Endothelial cell of umbilical vein (primary cell): Measurements from ENCODE around the gene RGS2. TPM values are rescaled to one million over a fixed set of nuclear protein-coding genes. Genes with fewer than 3 reads are reported as not detected.

Experiments
- BruUV-seq: library from RNA; stranded (reverse); fragments of 400-500 nt; replicated peaks from 2 replicates; lab custom pipeline; 2021; lab: Mats Ljungman, UMichigan
- CTCF ChIA-PET: fragments of 300-600, 350-600 bp; sonication (Branson Sonifier 250); formaldehyde crosslinking; loops from one replicate; lab custom pipeline; 2021; ENCODE audit warnings: antibody characterized with exemption, inconsistent platforms; lab: Charles Lee
- POLR2A ChIA-PET: fragments of 300-600, 350-600 bp; sonication (Branson Sonifier 250); formaldehyde crosslinking; loops from one replicate; lab custom pipeline; 2021; ENCODE audit warnings: antibody characterized with exemption, inconsistent platforms; lab: Charles Lee
- DNase-seq: peaks from one replicate; pipeline ENCODE4 v3.0.0-alpha.2; 2011; ENCODE audit warnings: low read depth, low spot score
- FAIRE-seq: peaks from 2 replicates; lab custom pipeline; 2011; peaks lifted over from hg19 to GRCh38; lab: Jason Lieb, UNC
- H2AFZ ChIP-seq: 2 replicates; pipeline ENCODE4 v1.6.0; 2012; ENCODE audit warnings: low read depth, low read length, control low read depth, inconsistent platforms
- H3K27ac ChIP-seq: 2 replicates; pipeline ENCODE4 v1.5.1; 2011; ENCODE audit warnings: low read depth, mild to moderate bottlenecking, control low read depth, low read length, moderate library complexity; ENCODE audit not compliant: insufficient read depth
- H3K27me3 ChIP-seq, 2 experiments: 2 replicates each; pipeline versions ENCODE4 v1.6.0 to v1.6.1; 2011; ENCODE audit warnings: low read length in 2 of 2, mixed read lengths in 1 of 2; ENCODE audit not compliant: control insufficient read depth in 2 of 2, insufficient read depth in 2 of 2
- H3K36me3 ChIP-seq, 2 experiments: 2 replicates in 1 of 2; 3 replicates in 1 of 2; pipeline ENCODE4 v1.5.1; 2011; ENCODE audit warnings: low read length in 2 of 2, mild to moderate bottlenecking in 1 of 2, moderate library complexity in 1 of 2; ENCODE audit not compliant: control insufficient read depth in 2 of 2, insufficient read depth in 2 of 2; ENCODE audit errors: extremely low read depth in 1 of 2
- H3K4me1 ChIP-seq: 3 replicates; pipeline ENCODE4 v1.5.1; 2011; ENCODE audit warnings: mild to moderate bottlenecking, low read length; ENCODE audit not compliant: control insufficient read depth, insufficient read depth; ENCODE audit errors: extremely low read depth
- H3K4me2 ChIP-seq: 2 replicates; pipeline ENCODE4 v1.6.1; 2011; ENCODE audit warnings: low read length, control low read depth, mixed read lengths; ENCODE audit not compliant: insufficient read depth
- H3K4me3 ChIP-seq, 3 experiments: fragments of 200-600 bp in 1 of 3; sonication (generic), shearing (Covaris generic) in 1 of 3; replicated peaks in 1 of 3; 2 replicates each; pipeline ENCODE4 v1.5.1; 2011 to 2016; ENCODE audit warnings: control low read depth in 3 of 3, low read length in 3 of 3, mild to moderate bottlenecking in 2 of 3, inconsistent platforms in 1 of 3, low read depth in 1 of 3, moderate library complexity in 1 of 3; ENCODE audit not compliant: insufficient read depth in 1 of 3
- H3K79me2 ChIP-seq: 2 replicates; pipeline ENCODE4 v1.6.0; 2012; ENCODE audit warnings: low read length, inconsistent platforms; ENCODE audit not compliant: control insufficient read depth, insufficient read depth
- H3K9ac ChIP-seq: replicated peaks from 2 replicates; pipeline ENCODE3; 2011; ENCODE audit warnings: low read length, control low read depth; ENCODE audit not compliant: insufficient read depth; ENCODE audit errors: extremely low read depth
- H3K9me1 ChIP-seq: replicated peaks from 3 replicates; pipeline ENCODE4 v1.6.0; 2011; ENCODE audit warnings: mild to moderate bottlenecking, low read length; ENCODE audit not compliant: control insufficient read depth, insufficient read depth; ENCODE audit errors: extremely low read depth
- H3K9me3 ChIP-seq: replicated peaks from 2 replicates; pipeline ENCODE4 v1.5.1; 2012; ENCODE audit warnings: low read length, inconsistent platforms; ENCODE audit not compliant: control insufficient read depth, insufficient read depth
- H4K20me1 ChIP-seq: replicated peaks from 2 replicates; pipeline ENCODE3; 2011; ENCODE audit warnings: mild to moderate bottlenecking, low read length; ENCODE audit not compliant: control insufficient read depth, insufficient read depth; ENCODE audit errors: extremely low read depth
- EZH2 ChIP-seq: IDR thresholded peaks from 2 replicates; pipeline ENCODE4 v1.6.1; 2012; ENCODE audit warnings: borderline replicate concordance, low read depth, mild to moderate bottlenecking, moderate library complexity, low read length, inconsistent platforms; ENCODE audit not compliant: severe bottlenecking
- FOS ChIP-seq: IDR thresholded peaks from 2 replicates; pipeline ENCODE4 v1.6.1; 2011; ENCODE audit warnings: mild to moderate bottlenecking, low read length, moderate library complexity, borderline replicate concordance; ENCODE audit not compliant: insufficient read depth
- JUN ChIP-seq: IDR thresholded peaks from 2 replicates; pipeline ENCODE4 v1.6.1; 2011; ENCODE audit warnings: borderline replicate concordance, low read depth; ENCODE audit not compliant: insufficient read length, insufficient read depth
- MYC ChIP-seq: IDR thresholded peaks from one replicate; pipeline ENCODE4 v1.6.1; 2011; ENCODE audit warnings: mild to moderate bottlenecking, low read depth, low read length
- dilution Hi-C: fragments of 300-500 bp; cut with MboI; formaldehyde crosslinking; loops from one replicate; pipeline ENCODE4 v1.15.0; 2019; ENCODE audit warnings: low sequenced_read_pairs; ENCODE audit not compliant: extremely low pct_ligation_motif_present
- intact Hi-C: fragments of 100-400 bp; cut with micrococcal nuclease; formaldehyde crosslinking; loops from one replicate; pipeline ENCODE4 v1.10.0; 2022
- polyA plus RNA-seq, 4 experiments: library from polyadenylated mRNA; depleted of rRNA in 3 of 4; stranded (reverse) in 3 of 4; unstranded in 1 of 4; fragments of >200 nt; gene quantifications; 2 replicates each; pipeline versions ENCODE4 v1.2.1 to v1.2.3, GENCODE V29; 2011 to 2012; ENCODE audit warnings: missing spikeins in 1 of 4
- total RNA-seq: library from RNA; stranded (reverse); gene quantifications from 2 replicates; pipeline ENCODE4 v1.2.3, GENCODE V29; 2021
- TF ChIP-seq, protein P1 (sequence below): IDR thresholded peaks from 2 replicates; pipeline ENCODE4 v1.6.1; 2011; ENCODE audit not compliant: insufficient read depth, insufficient read length
- TF ChIP-seq, protein P2 (sequence below), 2 donors: IDR thresholded peaks; 1 replicate in 1 of 2; 2 replicates in 1 of 2; pipeline ENCODE4 v1.5.1; 2011; ENCODE audit warnings: low read length in 2 of 2, mild to moderate bottlenecking in 2 of 2, moderate library complexity in 2 of 2, control low read depth in 1 of 2, inconsistent platforms in 1 of 2, low read depth in 1 of 2; ENCODE audit not compliant: insufficient read depth in 1 of 2; ENCODE audit errors: extremely low read depth in 1 of 2

Gene RGS2
- total and polyA plus RNA-seq, 2 donors (not counting 3 experiments of a cell fraction or from before 2014, with no cell fraction given) = 6.1 to 9.1 TPM

DNA sequence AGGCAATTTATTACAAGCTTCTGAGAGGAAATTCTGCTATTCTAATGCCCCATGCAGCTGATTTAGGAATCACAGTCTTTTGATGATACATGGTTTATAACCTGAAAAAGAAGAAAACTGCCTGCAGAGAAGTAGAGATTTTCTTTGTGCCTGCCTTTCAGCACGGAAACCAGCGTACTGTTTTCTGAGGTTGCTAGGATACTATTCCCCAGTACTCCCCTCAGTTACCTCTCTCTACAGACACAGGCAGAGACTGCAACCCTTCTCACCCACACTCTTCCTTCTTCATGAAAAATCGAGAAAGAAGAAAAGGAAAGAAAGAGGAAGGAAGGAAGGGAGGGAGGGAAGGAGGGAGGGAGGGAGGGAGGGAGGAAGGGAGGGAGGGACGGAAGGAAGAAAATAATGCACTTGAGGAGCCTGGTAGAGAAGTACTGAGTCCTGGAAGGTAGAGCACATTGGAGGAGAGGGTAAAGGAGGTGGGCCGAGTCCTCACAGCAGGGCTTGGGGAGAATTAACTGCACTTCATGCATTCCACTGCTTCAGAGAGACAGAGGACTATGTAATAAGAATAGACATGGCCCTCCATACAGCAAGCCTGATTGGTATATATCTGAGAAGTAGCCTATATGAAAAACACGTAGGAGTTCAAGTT, 21.9 kb downstream of the RGS2 start:
- no peaks in the 10 kb centered on the region for H3K27me3 ChIP-seq
- H3K9ac ChIP-seq = no peak overlapping the region
- no peaks in the 10 kb centered on the region for H3K9me1 ChIP-seq
- no peaks in the 10 kb centered on the region for H3K9me3 ChIP-seq
- dilution Hi-C loops (no loop called here), intact Hi-C loops (no loop called here)
- no peaks in the 10 kb centered on the region for H3K36me3 ChIP-seq
- TF ChIP-seq, protein P1, sequence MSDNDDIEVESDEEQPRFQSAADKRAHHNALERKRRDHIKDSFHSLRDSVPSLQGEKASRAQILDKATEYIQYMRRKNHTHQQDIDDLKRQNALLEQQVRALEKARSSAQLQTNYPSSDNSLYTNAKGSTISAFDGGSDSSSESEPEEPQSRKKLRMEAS = no peak
- TF ChIP-seq JUN (no peak), FOS (no peak)
- H3K79me2 ChIP-seq = no peaks in the 10 kb centered on the region
- no TSS peak for BruUV-seq
- DNase-seq (no peak), FAIRE-seq (no peak)
- POLR2A ChIA-PET = no interaction called here
- no peak overlapping the region for H3K27ac ChIP-seq
- no peak overlapping the region for H3K4me3 ChIP-seq
- peaks cover 18% of the 10 kb centered on the region for H3K4me1 ChIP-seq
- no peak overlapping the region for H2AFZ ChIP-seq
- no peaks in the 10 kb centered on the region for H4K20me1 ChIP-seq
- CTCF ChIA-PET = no interaction called here
- H3K4me2 ChIP-seq = no peak overlapping the region

DNA sequence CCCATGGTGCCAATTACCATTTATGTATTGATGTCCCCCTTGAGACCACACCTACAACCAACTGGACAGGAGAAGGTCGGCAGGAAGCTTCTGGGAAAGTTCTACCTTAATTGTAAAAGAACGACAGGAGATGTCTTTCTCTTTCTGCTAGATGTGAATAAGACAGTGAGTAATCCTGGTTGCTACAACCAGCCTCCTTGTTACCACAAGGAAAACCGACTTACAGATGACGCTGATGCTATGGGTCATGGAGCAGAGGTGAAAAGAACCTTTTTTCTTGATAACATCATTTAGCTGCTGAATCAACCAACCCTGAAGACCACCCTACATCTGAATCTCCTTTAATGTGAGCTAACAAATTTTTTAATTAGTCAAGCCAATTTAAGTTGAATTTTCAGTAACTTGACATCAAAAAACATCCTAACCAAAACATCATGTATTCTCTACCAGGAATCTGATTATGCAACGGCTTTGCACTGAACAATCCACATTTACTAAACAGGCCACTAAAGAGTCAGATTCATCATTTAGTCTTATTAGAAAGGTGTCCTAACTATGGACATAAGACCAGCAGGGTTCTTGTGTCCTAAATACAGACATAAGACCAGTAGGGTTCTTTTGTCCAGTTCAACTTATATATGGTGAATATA, 23.0 kb downstream of the RGS2 start:
- H3K9ac ChIP-seq = no peak overlapping the region
- H4K20me1 ChIP-seq = no peaks in the 10 kb centered on the region
- no peak for DNase-seq
- ChIA-PET CTCF (interaction anchor here (0.7 kb wide), 1 partner anchor 11 kb away, joined by 3 read pairs; no protein-coding TSS in a partner anchor), POLR2A (no interaction called here)
- intact Hi-C loops (no loop called here), dilution Hi-C loops (no loop called here)
- H3K27ac ChIP-seq = no peak overlapping the region
- BruUV-seq = no TSS peak
- H3K4me1 ChIP-seq = peaks cover 8% of the 10 kb centered on the region
- no peaks in the 10 kb centered on the region for H3K79me2 ChIP-seq
- no peak overlapping the region for H3K4me3 ChIP-seq
- no peaks in the 10 kb centered on the region for H3K27me3 ChIP-seq
- H2AFZ ChIP-seq = no peak overlapping the region
- no peaks in the 10 kb centered on the region for H3K36me3 ChIP-seq
- TF ChIP-seq JUN (no peak), EZH2 (no peak), FOS (no peak), MYC (no peak)
- TF ChIP-seq, protein P2, sequence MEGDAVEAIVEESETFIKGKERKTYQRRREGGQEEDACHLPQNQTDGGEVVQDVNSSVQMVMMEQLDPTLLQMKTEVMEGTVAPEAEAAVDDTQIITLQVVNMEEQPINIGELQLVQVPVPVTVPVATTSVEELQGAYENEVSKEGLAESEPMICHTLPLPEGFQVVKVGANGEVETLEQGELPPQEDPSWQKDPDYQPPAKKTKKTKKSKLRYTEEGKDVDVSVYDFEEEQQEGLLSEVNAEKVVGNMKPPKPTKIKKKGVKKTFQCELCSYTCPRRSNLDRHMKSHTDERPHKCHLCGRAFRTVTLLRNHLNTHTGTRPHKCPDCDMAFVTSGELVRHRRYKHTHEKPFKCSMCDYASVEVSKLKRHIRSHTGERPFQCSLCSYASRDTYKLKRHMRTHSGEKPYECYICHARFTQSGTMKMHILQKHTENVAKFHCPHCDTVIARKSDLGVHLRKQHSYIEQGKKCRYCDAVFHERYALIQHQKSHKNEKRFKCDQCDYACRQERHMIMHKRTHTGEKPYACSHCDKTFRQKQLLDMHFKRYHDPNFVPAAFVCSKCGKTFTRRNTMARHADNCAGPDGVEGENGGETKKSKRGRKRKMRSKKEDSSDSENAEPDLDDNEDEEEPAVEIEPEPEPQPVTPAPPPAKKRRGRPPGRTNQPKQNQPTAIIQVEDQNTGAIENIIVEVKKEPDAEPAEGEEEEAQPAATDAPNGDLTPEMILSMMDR (IDR thresholded peaks at IDR 0.05; ENCODE audit: extremely low read depth in 1 of 2, insufficient read depth in 1 of 2, low read depth in 1 of 2, low read length in 2 of 2) = no peak
- no peak overlapping the region for H3K4me2 ChIP-seq
- no peaks in the 10 kb centered on the region for H3K9me3 ChIP-seq
- H3K9me1 ChIP-seq = no peaks in the 10 kb centered on the region
- FAIRE-seq = no peak
